Hepatocyte (in vitro differentiated cells): ENCODE measurements around the gene PLXNA2. TPM values are rescaled to one million over a fixed set of nuclear protein-coding genes. Genes with fewer than 3 reads are reported as not detected.

ENCODE experiments used
- DNase-seq: peaks from one replicate; pipeline ENCODE4 v3.0.0-alpha.2; 2016; ENCODE audit warnings: low spot score
- H2AFZ ChIP-seq: fragments of 200-600 bp; sonication (generic); 2 replicates; pipeline ENCODE4 v1.6.0; 2016; ENCODE audit warnings: antibody characterized with exemption, mild to moderate bottlenecking
- H3K27ac ChIP-seq: fragments of 200-600 bp; sonication (generic); 2 replicates; pipeline ENCODE4 v1.5.1; 2016; ENCODE audit warnings: mild to moderate bottlenecking
- H3K27me3 ChIP-seq: fragments of 200-600 bp; sonication (generic); 2 replicates; pipeline ENCODE4 v1.6.1; 2016
- H3K36me3 ChIP-seq: fragments of 200-600 bp; sonication (generic); replicated peaks from 2 replicates; pipeline ENCODE4 v1.5.1; 2016; ENCODE audit warnings: low read depth; ENCODE audit not compliant: insufficient read depth
- H3K4me1 ChIP-seq: fragments of 200-600 bp; sonication (generic); 2 replicates; pipeline ENCODE4 v1.5.1; 2016; ENCODE audit warnings: mild to moderate bottlenecking, moderate library complexity; ENCODE audit not compliant: insufficient read depth
- H3K4me2 ChIP-seq: fragments of 200-600 bp; sonication (generic); 2 replicates; pipeline ENCODE4 v1.6.0; 2016
- H3K4me3 ChIP-seq: fragments of 200-600 bp; sonication (generic); 2 replicates; pipeline ENCODE4 v1.5.1; 2016; ENCODE audit warnings: mild to moderate bottlenecking
- H3K79me2 ChIP-seq: fragments of 200-600 bp; sonication (generic); 2 replicates; pipeline ENCODE4 v1.6.0; 2017; ENCODE audit warnings: mild to moderate bottlenecking
- H3K9me2 ChIP-seq: fragments of 200-600 bp; sonication (generic); replicated peaks from 2 replicates; pipeline ENCODE4 v1.6.0; 2017; ENCODE audit warnings: mild to moderate bottlenecking; ENCODE audit not compliant: insufficient read depth
- H3K9me3 ChIP-seq: fragments of 200-600 bp; sonication (generic); 2 replicates; pipeline ENCODE4 v1.5.1; 2016; ENCODE audit warnings: low read depth, mild to moderate bottlenecking
- H4K20me1 ChIP-seq: fragments of 200-600 bp; sonication (generic); 2 replicates; pipeline ENCODE4 v1.6.0; 2016; ENCODE audit warnings: mild to moderate bottlenecking; ENCODE audit not compliant: insufficient read depth, poor library complexity, severe bottlenecking
- EZH2 ChIP-seq: fragments of 200-600 bp; sonication (generic); IDR thresholded peaks from 2 replicates; pipeline ENCODE4 v1.6.1; 2016; ENCODE audit warnings: antibody characterized with exemption, mild to moderate bottlenecking, borderline replicate concordance
- EZH2phosphoT487 ChIP-seq: fragments of 200-600 bp; sonication (generic); IDR thresholded peaks from one replicate; pipeline ENCODE4 v1.6.1; 2018; ENCODE audit warnings: antibody characterized with exemption, mild to moderate bottlenecking, low read depth, moderate library complexity; ENCODE audit not compliant: unreplicated experiment, severe bottlenecking
- WGBS: methylation state at CpG from one replicate; pipeline ENCODE4 v1.1.6; 2016; ENCODE audit warnings: low lambda C conversion rate; ENCODE audit errors: missing lambda C conversion rate; 5-methylcytosine and 5-hydroxymethylcytosine counted together
- polyA plus RNA-seq: library from polyadenylated mRNA; unstranded; fragments of >200 nt; fragmentation: Nextera tagmentation; extraction: Ambion mirVana; gene quantifications from 2 replicates; pipeline ENCODE4 v1.2.1, GENCODE V29; 2016
- total RNA-seq: library from RNA; depleted of rRNA; stranded (reverse); fragments of >200 nt; gene quantifications from 2 replicates; pipeline ENCODE4 v1.2.3, GENCODE V29; 2014
- TF ChIP-seq, protein P1 (sequence below): fragments of 200-600 bp; sonication (generic); IDR thresholded peaks from 2 replicates; pipeline ENCODE4 v1.5.1; 2016; ENCODE audit warnings: antibody characterized with exemption, mild to moderate bottlenecking; ENCODE audit not compliant: poor library complexity

The PLXNA2 gene
- total and polyA plus RNA-seq, 2 experiments from 2014 or later = 9.8 to 13.1 TPM

DNA sequence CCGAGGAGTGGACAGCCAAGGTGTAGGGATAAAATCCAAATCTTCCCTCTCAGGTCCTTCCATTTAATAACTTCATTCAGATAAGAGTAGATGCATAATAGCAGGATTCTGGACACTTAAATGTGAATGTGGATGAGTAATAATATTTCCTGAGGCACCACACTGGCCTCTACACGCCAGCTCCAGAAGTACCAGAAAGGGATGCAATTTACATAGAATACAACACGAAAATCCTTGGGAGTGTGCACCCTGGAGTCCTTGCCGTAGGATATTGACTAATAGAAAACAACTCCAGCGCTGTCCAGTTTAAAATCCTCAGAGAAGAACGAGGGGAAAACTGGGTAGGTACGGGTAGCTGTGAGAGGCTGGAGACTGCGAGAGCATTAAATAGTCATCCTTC lies 6.9 kb downstream of the PLXNA2 start:
- Histone ChIP-seq H4K20me1 (peaks cover 2% of the 10 kb centered on the region), H3K27me3 (no peaks in the 10 kb centered on the region), H3K4me1 (peaks cover 57% of the 10 kb centered on the region), H3K4me2 (no peak overlapping the region), H3K9me3 (no peaks in the 10 kb centered on the region), H2AFZ (no peak overlapping the region), H3K4me3 (no peak overlapping the region), H3K27ac (no peak overlapping the region), H3K36me3 (no peaks in the 10 kb centered on the region), H3K9me2 (no peaks in the 10 kb centered on the region), H3K79me2 (peaks cover 66% of the 10 kb centered on the region)
- WGBS = 77% methylated on average over 8 of the region's 8 CpGs
- DNase-seq = no peak
- TF ChIP-seq EZH2 (no peak), EZH2phosphoT487 (no peak)
- TF ChIP-seq, protein P1, sequence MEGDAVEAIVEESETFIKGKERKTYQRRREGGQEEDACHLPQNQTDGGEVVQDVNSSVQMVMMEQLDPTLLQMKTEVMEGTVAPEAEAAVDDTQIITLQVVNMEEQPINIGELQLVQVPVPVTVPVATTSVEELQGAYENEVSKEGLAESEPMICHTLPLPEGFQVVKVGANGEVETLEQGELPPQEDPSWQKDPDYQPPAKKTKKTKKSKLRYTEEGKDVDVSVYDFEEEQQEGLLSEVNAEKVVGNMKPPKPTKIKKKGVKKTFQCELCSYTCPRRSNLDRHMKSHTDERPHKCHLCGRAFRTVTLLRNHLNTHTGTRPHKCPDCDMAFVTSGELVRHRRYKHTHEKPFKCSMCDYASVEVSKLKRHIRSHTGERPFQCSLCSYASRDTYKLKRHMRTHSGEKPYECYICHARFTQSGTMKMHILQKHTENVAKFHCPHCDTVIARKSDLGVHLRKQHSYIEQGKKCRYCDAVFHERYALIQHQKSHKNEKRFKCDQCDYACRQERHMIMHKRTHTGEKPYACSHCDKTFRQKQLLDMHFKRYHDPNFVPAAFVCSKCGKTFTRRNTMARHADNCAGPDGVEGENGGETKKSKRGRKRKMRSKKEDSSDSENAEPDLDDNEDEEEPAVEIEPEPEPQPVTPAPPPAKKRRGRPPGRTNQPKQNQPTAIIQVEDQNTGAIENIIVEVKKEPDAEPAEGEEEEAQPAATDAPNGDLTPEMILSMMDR = no peak

- DNase-seq = peak; percentile 76
- Histone ChIP-seq H3K27ac (peak overlapping the region; percentile 76), H3K9me3 (no peaks in the 10 kb centered on the region), H3K4me3 (no peak overlapping the region), H2AFZ (peak overlapping the region; percentile 7), H3K4me2 (peak overlapping the region; percentile 52), H3K4me1 (peaks cover 66% of the 10 kb centered on the region), H3K9me2 (no peaks in the 10 kb centered on the region), H4K20me1 (peaks cover 2% of the 10 kb centered on the region), H3K27me3 (no peaks in the 10 kb centered on the region), H3K79me2 (peaks cover 58% of the 10 kb centered on the region), H3K36me3 (no peaks in the 10 kb centered on the region)
- TF ChIP-seq EZH2phosphoT487 = no peak
- TF ChIP-seq, protein P1 = no peak
- WGBS = 41% methylated on average over 17 of the region's 17 CpGs
Observed at GRCh38 chr1:208235982-208236761, 8.0 kb downstream of the PLXNA2 start.

GRCh38 chr1:208235356-208235981 lies 8.7 kb downstream of the PLXNA2 start:
- no peak overlapping the region for H2AFZ ChIP-seq
- 87% methylated on average over 9 of the region's 9 CpGs for WGBS
- H3K36me3 ChIP-seq = no peaks in the 10 kb centered on the region
- H3K4me3 ChIP-seq = no peak overlapping the region
- no peaks in the 10 kb centered on the region for H3K9me3 ChIP-seq
- peaks cover 61% of the 10 kb centered on the region for H3K79me2 ChIP-seq
- H4K20me1 ChIP-seq = peaks cover 2% of the 10 kb centered on the region
- H3K27ac ChIP-seq = peak overlapping the region; percentile 76
- no peaks in the 10 kb centered on the region for H3K27me3 ChIP-seq
- peaks cover 64% of the 10 kb centered on the region for H3K4me1 ChIP-seq
- TF ChIP-seq, protein P1 = no peak
- TF ChIP-seq EZH2phosphoT487 = no peak
- no peak for TF ChIP-seq EZH2
- no peak for DNase-seq
- no peaks in the 10 kb centered on the region for H3K9me2 ChIP-seq
- peak overlapping the region; percentile 52 for H3K4me2 ChIP-seq
